A549 (cell line): ENCODE results near the gene KIFC1. TPM values are rescaled to one million over a fixed set of nuclear protein-coding genes. Genes with fewer than 3 reads are reported as not detected.
A peak's percentile ranks its signal among the peaks of the same experiment; 100 is the strongest.

Source experiments
- ATAC-seq, 2 experiments: fragments of 200-7000 bp in 1 of 2; fragments of >200 bp in 1 of 2; cut with Nextera tagmentation in 1 of 2; cut with Tn5 transposase in 1 of 2; 3 replicates each; pipeline versions ENCODE4 v1.8.0 to v1.9.1; 2018 to 2020; ENCODE audit warnings: mild to moderate bottlenecking in 1 of 2, moderate library complexity in 1 of 2
- CTCF ChIA-PET: fragments of 300-600 bp; sonication (Branson Sonifier 250); formaldehyde crosslinking; extraction: SDS; loops from one replicate; lab custom pipeline; 2021; ENCODE audit warnings: antibody characterized with exemption, inconsistent platforms; lab: Yijun Ruan, JAX
- POLR2A ChIA-PET: fragments of 350-600 bp; formaldehyde crosslinking; extraction: SDS; loops from one replicate; lab custom pipeline; 2021; ENCODE audit warnings: antibody characterized with exemption, inconsistent platforms; lab: Yijun Ruan, JAX
- DNase-seq, 2 experiments: peaks; one replicate each; pipeline versions ENCODE4 v3.0.0 to v3.0.0-alpha.2; 2011 to 2016; ENCODE audit warnings: low read depth in 1 of 2, low spot score in 1 of 2
- FAIRE-seq: peaks from 2 replicates; lab custom pipeline; 2011; peaks lifted over from hg19 to GRCh38; lab: Jason Lieb, UNC
- H3K27ac ChIP-seq, 2 experiments: fragments of >200 bp; sonication (Bioruptor Twin); formaldehyde crosslinking; 3 replicates each; pipeline ENCODE4 v1.5.1; 2016 to 2017
- H3K4me1 ChIP-seq: fragments of >200 bp; sonication (Bioruptor Twin); formaldehyde crosslinking; 3 replicates; pipeline ENCODE4 v1.6.1; 2016
- H3K4me2 ChIP-seq: fragments of >200 bp; sonication (Bioruptor Twin); formaldehyde crosslinking; 3 replicates; pipeline ENCODE4 v1.6.1; 2016
- H3K4me3 ChIP-seq: fragments of >200 bp; sonication (Bioruptor Twin); formaldehyde crosslinking; 3 replicates; pipeline ENCODE4 v1.5.1; 2016
- H3K9me3 ChIP-seq: fragments of >200 bp; sonication (Bioruptor Twin); formaldehyde crosslinking; 3 replicates; pipeline ENCODE4 v1.6.1; 2016
- BHLHE40 ChIP-seq: IDR thresholded peaks from 2 replicates; pipeline ENCODE4 v1.6.1; 2012; ENCODE audit warnings: low read depth, low read length, inconsistent platforms
- CBX8 ChIP-seq: fragments of 200-600 bp; sonication (generic); IDR thresholded peaks from 2 replicates; pipeline ENCODE4 v1.6.1; 2016
- CEBPB ChIP-seq, 2 experiments: fragments of >200 bp in 1 of 2; sonication (Bioruptor Twin) in 1 of 2; formaldehyde crosslinking in 1 of 2; IDR thresholded peaks; 2 replicates each; pipeline ENCODE4 v1.6.1; 2012 to 2016
- CHD4 ChIP-seq: fragments of 200-600 bp; sonication (generic); IDR thresholded peaks from 2 replicates; pipeline ENCODE4 v1.6.1; 2016; ENCODE audit warnings: antibody characterized with exemption, mild to moderate bottlenecking, borderline replicate concordance
- E2F6 ChIP-seq: IDR thresholded peaks from 2 replicates; pipeline ENCODE4 v1.6.1; 2012; ENCODE audit warnings: low read depth, borderline replicate concordance
- EHF ChIP-seq: fragments of 250-450 bp; sonication (Bioruptor Pico); IDR thresholded peaks from 2 replicates; pipeline ENCODE4 v1.5.0; 2020; ENCODE audit warnings: mild to moderate bottlenecking
- EHMT2 ChIP-seq: fragments of 200-600 bp; sonication (generic); IDR thresholded peaks from 2 replicates; pipeline ENCODE4 v1.6.1; 2016; ENCODE audit warnings: antibody characterized with exemption, low read depth, mild to moderate bottlenecking, moderate library complexity
- ELK1 ChIP-seq: fragments of 150-350 bp; IDR thresholded peaks from 2 replicates; pipeline ENCODE4 v1.6.1; 2014; ENCODE audit warnings: low read depth, mild to moderate bottlenecking, low read length
- EP300 ChIP-seq, 2 experiments: fragments of >200 bp; sonication (Bioruptor Twin); formaldehyde crosslinking; IDR thresholded peaks; 2 replicates in 1 of 2; 3 replicates in 1 of 2; pipeline ENCODE4 v1.6.1; 2016 to 2017
- ESRRA ChIP-seq: fragments of 150-350 bp; IDR thresholded peaks from 2 replicates; pipeline ENCODE4 v1.6.1; 2014; ENCODE audit warnings: mild to moderate bottlenecking, low read length, borderline replicate concordance
- FOSB ChIP-seq: fragments of 250-450 bp; sonication (Bioruptor Pico); IDR thresholded peaks from 2 replicates; pipeline ENCODE4 v1.5.0; 2020; ENCODE audit warnings: mild to moderate bottlenecking, moderate library complexity
- FOSL2 ChIP-seq, 2 experiments: fragments of 450-650 bp in 1 of 2; fragments of >200 bp in 1 of 2; sonication (Bioruptor Twin) in 1 of 2; formaldehyde crosslinking; IDR thresholded peaks; 2 replicates each; pipeline versions ENCODE4 v1.5.0 to v1.6.1; 2016 to 2020; ENCODE audit warnings: mild to moderate bottlenecking in 1 of 2, moderate library complexity in 1 of 2
- FOXS1 ChIP-seq: fragments of 250-450 bp; sonication (Bioruptor Pico); IDR thresholded peaks from 2 replicates; pipeline ENCODE4 v1.5.0; 2020; ENCODE audit warnings: mild to moderate bottlenecking, moderate library complexity
- HES2 ChIP-seq: fragments of >200 bp; sonication (Bioruptor Twin); formaldehyde crosslinking; IDR thresholded peaks from 2 replicates; pipeline ENCODE4 v1.6.1; 2016
- HEYL ChIP-seq: fragments of 250-450 bp; sonication (Bioruptor Pico); IDR thresholded peaks from 2 replicates; pipeline ENCODE4 v1.8.0; 2021; ENCODE audit warnings: mild to moderate bottlenecking, moderate library complexity
- HOXA7 ChIP-seq: fragments of 250-450 bp; sonication (Bioruptor Pico); IDR thresholded peaks from 2 replicates; pipeline ENCODE4 v1.5.0; 2020; ENCODE audit warnings: mild to moderate bottlenecking, moderate library complexity
- JUN ChIP-seq, 2 experiments: fragments of >200 bp; sonication (Bioruptor Twin); formaldehyde crosslinking; IDR thresholded peaks; 2 replicates in 1 of 2; 3 replicates in 1 of 2; pipeline ENCODE4 v1.6.1; 2016 to 2017
- KDM5A ChIP-seq: fragments of 200-600 bp; sonication (generic); IDR thresholded peaks from 2 replicates; pipeline ENCODE4 v1.6.1; 2016; ENCODE audit warnings: antibody characterized with exemption, mild to moderate bottlenecking
- MYC ChIP-seq: IDR thresholded peaks from 2 replicates; pipeline ENCODE4 v1.6.1; 2012; ENCODE audit warnings: mild to moderate bottlenecking, inconsistent platforms, low read length, improper control_type of control experiment, borderline replicate concordance
- PBX3 ChIP-seq: IDR thresholded peaks from 2 replicates; pipeline ENCODE4 v1.6.1; 2012
- POLR2A ChIP-seq: IDR thresholded peaks from 2 replicates; pipeline ENCODE4 v1.6.1; 2012; ENCODE audit warnings: mild to moderate bottlenecking, low read length
- RARB ChIP-seq: fragments of 250-450 bp; sonication (Bioruptor Pico); IDR thresholded peaks from 2 replicates; pipeline ENCODE4 v1.8.0; 2021; ENCODE audit warnings: mild to moderate bottlenecking, moderate library complexity
- REST ChIP-seq: fragments of 200-600 bp; sonication (generic); IDR thresholded peaks from 2 replicates; pipeline ENCODE4 v1.6.1; 2016; ENCODE audit warnings: antibody characterized with exemption, mild to moderate bottlenecking, moderate library complexity
- RFX5 ChIP-seq: fragments of 450-650 bp; IDR thresholded peaks from 2 replicates; pipeline ENCODE4 v1.7.1; 2014; ENCODE audit warnings: antibody characterized with exemption, mild to moderate bottlenecking, moderate library complexity
- SMC3 ChIP-seq: fragments of >200 bp; sonication (Bioruptor Twin); formaldehyde crosslinking; IDR thresholded peaks from 3 replicates; pipeline ENCODE4 v1.6.1; 2018; ENCODE audit warnings: inconsistent platforms
- SREBF2 ChIP-seq: fragments of 450-650 bp; IDR thresholded peaks from 2 replicates; pipeline ENCODE4 v1.6.1; 2014; ENCODE audit warnings: mild to moderate bottlenecking, moderate library complexity
- ZC3H11A ChIP-seq: fragments of 450-650 bp; IDR thresholded peaks from 2 replicates; pipeline ENCODE4 v1.6.1; 2014; ENCODE audit warnings: antibody characterized with exemption, mild to moderate bottlenecking
- WGBS: methylation state at CpG from one replicate; pipeline ENCODE4 v1.1.6; 2017; ENCODE audit errors: missing lambda C conversion rate; 5-methylcytosine and 5-hydroxymethylcytosine counted together
- polyA plus RNA-seq, 4 experiments: library from polyadenylated mRNA; depleted of rRNA in 3 of 4; stranded (reverse); fragments of >200 nt; fragmentation: RNase III in 1 of 4; extraction: RNeasy Plus Mini Kit Qiagen cat#74134 plus additional on column Dnase treatment in 1 of 4; gene quantifications; 2 replicates in 3 of 4; 3 replicates in 1 of 4; pipeline ENCODE4 v1.2.3, GENCODE V29; 2011 to 2017

KIFC1 gene
- polyA plus RNA-seq, 2 of the 4 experiments (the other 2 are of a cell fraction): 23.9 to 30.5 TPM

- Histone ChIP-seq H3K4me2 (no peak overlapping the region), H3K27ac (peak overlapping the region in 1 of 2 experiments; percentile 95; a peak in 4 of 6 replicates)
- CTCF ChIA-PET: interaction anchor here (0.6 kb wide), 1 partner anchor 9 kb away, joined by 3 read pairs; no protein-coding TSS in a partner anchor
- peak in 1 of 2 experiments; percentile 42 for DNase-seq
- TF ChIP-seq MYC (no peak), FOSB (CRISPR knock-in tag) (no peak), EHF (no peak), JUN (IDR thresholded peaks at IDR 0.05) (no peak), CHD4 (no peak), HES2 (no peak), FOXS1 (CRISPR knock-in tag) (no peak), HEYL (no peak), RFX5 (no peak), BHLHE40 (no peak), RARB (CRISPR knock-in tag) (no peak), EHMT2 (no peak), HOXA7 (CRISPR knock-in tag) (no peak), KDM5A (no peak)
- TF ChIP-seq, all 56 proteins: peak for 0
- Histone ChIP-seq H3K4me3 (no peak overlapping the region), H3K9me3 (no peaks in the 10 kb centered on the region), H3K4me1 (peaks cover 37% of the 10 kb centered on the region)
- FAIRE-seq (no peak), ATAC-seq (no peak)
- POLR2A ChIA-PET: no interaction called here
- WGBS: 87% methylated on average over 5 of the region's 6 CpGs
Measured at GRCh38 chr6:33420491-33421343, 29.1 kb downstream of the KIFC1 start.

GRCh38 chr6:33421344-33421643 lies 29.7 kb downstream of the KIFC1 start:
- H3K4me1 ChIP-seq: peaks cover 31% of the 10 kb centered on the region
- DNase-seq (no peak), ATAC-seq (no peak), FAIRE-seq (no peak)
- CTCF ChIA-PET: no interaction called here
- 79% methylated on average over 2 of the region's 2 CpGs for WGBS
- TF ChIP-seq E2F6 (no peak), CBX8 (no peak), SREBF2 (no peak), FOSL2 (IDR thresholded peaks at IDR 0.05) (no peak), FOSL2 (CRISPR knock-in tag; IDR thresholded peaks at IDR 0.05) (no peak), REST (no peak), EP300 (IDR thresholded peaks at IDR 0.05) (no peak), PBX3 (no peak), ESRRA (no peak), ELK1 (no peak), POLR2A (no peak), ZC3H11A (no peak), SMC3 (no peak), CEBPB (IDR thresholded peaks at IDR 0.05) (no peak), FOSB (CRISPR knock-in tag) (no peak)
- no peak overlapping the region for H3K4me2 ChIP-seq
- no peak overlapping the region for H3K27ac ChIP-seq
- POLR2A ChIA-PET: no interaction called here
- no peak overlapping the region for H3K4me3 ChIP-seq
- no peaks in the 10 kb centered on the region for H3K9me3 ChIP-seq
